H1 (cell line): ENCODE measurements around the gene SLC12A6. TPM values are rescaled to one million over a fixed set of nuclear protein-coding genes. Genes with fewer than 3 reads are reported as not detected.

Source experiments
- CTCF ChIA-PET: fragments of 300-600 bp; sonication (Branson Sonifier 250); formaldehyde crosslinking; loops from one replicate; lab custom pipeline; 2021; ENCODE audit not compliant: partially characterized antibody; lab: Charles Lee
- POLR2A ChIA-PET: fragments of 300-600 bp; sonication (Branson Sonifier 250); formaldehyde crosslinking; loops from one replicate; lab custom pipeline; 2021; ENCODE audit warnings: inconsistent platforms; ENCODE audit not compliant: partially characterized antibody; lab: Charles Lee
- DNase-seq, 2 experiments: peaks; one replicate each; pipeline versions ENCODE4 v3.0.0 to v3.0.0-alpha.2; 2010 to 2022; ENCODE audit warnings: low spot score in 2 of 2, low read depth in 1 of 2, mixed read lengths in 1 of 2
- FAIRE-seq: peaks from 2 replicates; lab custom pipeline; 2011; peaks lifted over from hg19 to GRCh38; lab: Jason Lieb, UNC
- H2AFZ ChIP-seq: 2 replicates; pipeline ENCODE4 v1.8.1; 2012; ENCODE audit warnings: low read length, inconsistent platforms
- H2AK5ac ChIP-seq: 2 replicates; pipeline ENCODE4 v1.6.1; 2013; ENCODE audit warnings: low read depth, low read length
- H2BK120ac ChIP-seq: replicated peaks from 2 replicates; pipeline ENCODE3; 2013; ENCODE audit warnings: low read depth, low read length, inconsistent platforms
- H2BK12ac ChIP-seq: 2 replicates; pipeline ENCODE4 v1.6.1; 2013; ENCODE audit warnings: low read depth, low read length
- H2BK15ac ChIP-seq: 2 replicates; pipeline ENCODE4 v1.6.1; 2013; ENCODE audit warnings: low read length
- H2BK20ac ChIP-seq: 2 replicates; pipeline ENCODE4 v1.6.1; 2013; ENCODE audit warnings: low read length
- H2BK5ac ChIP-seq: 2 replicates; pipeline ENCODE4 v1.6.1; 2013; ENCODE audit warnings: low read depth, low read length
- H3K14ac ChIP-seq: 2 replicates; pipeline ENCODE4 v1.6.1; 2013; ENCODE audit warnings: inconsistent platforms; ENCODE audit not compliant: insufficient read length
- H3K18ac ChIP-seq: 2 replicates; pipeline ENCODE4 v1.6.1; 2013; ENCODE audit warnings: low read length; ENCODE audit errors: extremely low read depth
- H3K23ac ChIP-seq: 2 replicates; pipeline ENCODE4 v1.6.1; 2013; ENCODE audit warnings: inconsistent platforms; ENCODE audit not compliant: insufficient read length
- H3K23me2 ChIP-seq: 2 replicates; pipeline ENCODE4 v1.6.1; 2013; ENCODE audit warnings: low read depth, low read length
- H3K27ac ChIP-seq: 2 replicates; pipeline ENCODE4 v1.6.1; 2011; ENCODE audit warnings: low read depth, low read length, inconsistent platforms
- H3K27me3 ChIP-seq, 4 experiments: replicated peaks in 1 of 4; 1 replicate in 1 of 4; 2 replicates in 3 of 4; pipeline versions ENCODE4 v1.6.1 to v1.8.1; 2011 to 2013; ENCODE audit warnings: low read length in 3 of 4, mild to moderate bottlenecking in 3 of 4, inconsistent platforms in 2 of 4, mixed read lengths in 2 of 4, moderate library complexity in 1 of 4; ENCODE audit not compliant: control insufficient read depth in 3 of 4, insufficient read depth in 3 of 4; ENCODE audit errors: extremely low read depth in 1 of 4
- H3K36me3 ChIP-seq, 4 experiments: 2 replicates each; pipeline versions ENCODE4 v1.6.1 to v1.8.1; 2011 to 2013; ENCODE audit warnings: mild to moderate bottlenecking in 4 of 4, low read length in 3 of 4, moderate library complexity in 2 of 4, control low read depth in 1 of 4, inconsistent platforms in 1 of 4; ENCODE audit not compliant: insufficient read depth in 4 of 4, control insufficient read depth in 2 of 4
- H3K4ac ChIP-seq: replicated peaks from 2 replicates; pipeline ENCODE3; 2013; ENCODE audit warnings: low read length, low read depth, mixed read lengths, inconsistent platforms; ENCODE audit not compliant: insufficient read length
- H3K4me1 ChIP-seq, 4 experiments: replicated peaks in 1 of 4; 1 replicate in 1 of 4; 2 replicates in 3 of 4; pipeline versions ENCODE4 v1.6.1 to v1.8.1; 2011 to 2013; ENCODE audit warnings: low read length in 3 of 4, inconsistent platforms in 2 of 4, mixed read lengths in 1 of 4; ENCODE audit not compliant: insufficient read depth in 4 of 4, control insufficient read depth in 3 of 4
- H3K4me2 ChIP-seq, 2 experiments: 2 replicates each; pipeline versions ENCODE4 v1.6.1 to v1.8.1; 2011 to 2013; ENCODE audit warnings: low read depth in 2 of 2, low read length in 2 of 2, control low read depth in 1 of 2, inconsistent platforms in 1 of 2, mild to moderate bottlenecking in 1 of 2; ENCODE audit not compliant: insufficient read depth in 1 of 2
- H3K4me3 ChIP-seq, 4 experiments: fragments of 200-600, 300-600 bp in 1 of 4; sonication (generic), shearing (Covaris generic), sonication (Bioruptor Twin) in 1 of 4; 2 replicates each; pipeline versions ENCODE4 v1.5.1 to v1.8.1; 2011 to 2016; ENCODE audit warnings: low read length in 4 of 4, low read depth in 3 of 4, control low read depth in 2 of 4, inconsistent platforms in 2 of 4, mild to moderate bottlenecking in 2 of 4, mixed read lengths in 1 of 4, moderate library complexity in 1 of 4; ENCODE audit not compliant: insufficient read depth in 2 of 4; ENCODE audit errors: extremely low read depth in 1 of 4
- H3K56ac ChIP-seq: replicated peaks from 2 replicates; pipeline ENCODE3; 2013; ENCODE audit warnings: low read depth, mild to moderate bottlenecking, mixed read lengths, low read length, inconsistent platforms; ENCODE audit not compliant: insufficient read length
- H3K79me1 ChIP-seq: 2 replicates; pipeline ENCODE4 v1.6.1; 2013; ENCODE audit warnings: low read depth, low read length, control low read depth
- H3K79me2 ChIP-seq, 2 experiments: 2 replicates each; pipeline versions ENCODE4 v1.6.1 to v1.8.1; 2012 to 2013; ENCODE audit warnings: low read length in 2 of 2, mild to moderate bottlenecking in 2 of 2, inconsistent platforms in 1 of 2; ENCODE audit not compliant: insufficient read depth in 2 of 2, control insufficient read depth in 1 of 2
- H3K9ac ChIP-seq, 4 experiments: replicated peaks in 1 of 4; 1 replicate in 1 of 4; 2 replicates in 3 of 4; pipeline versions ENCODE4 v1.6.1 to v1.8.1; 2011 to 2013; ENCODE audit warnings: low read depth in 3 of 4, low read length in 3 of 4, control low read depth in 2 of 4, mild to moderate bottlenecking in 2 of 4, moderate library complexity in 2 of 4, inconsistent platforms in 1 of 4; ENCODE audit errors: extremely low read depth in 1 of 4
- H3K9me3 ChIP-seq, 2 experiments: 2 replicates each; pipeline versions ENCODE4 v1.6.1 to v1.8.1; 2012 to 2013; ENCODE audit warnings: mild to moderate bottlenecking in 2 of 2, moderate library complexity in 2 of 2, control low read depth in 1 of 2, inconsistent platforms in 1 of 2, low read depth in 1 of 2, low read length in 1 of 2, mixed read lengths in 1 of 2; ENCODE audit not compliant: insufficient read depth in 2 of 2
- H4K20me1 ChIP-seq, 2 experiments: replicated peaks in 1 of 2; 2 replicates each; pipeline versions ENCODE3 to v1.8.1; 2011 to 2013; ENCODE audit warnings: inconsistent platforms in 2 of 2, low read length in 2 of 2, mild to moderate bottlenecking in 1 of 2; ENCODE audit not compliant: insufficient read depth in 2 of 2, control insufficient read depth in 1 of 2
- H4K5ac ChIP-seq: 2 replicates; pipeline ENCODE4 v1.6.1; 2013; ENCODE audit warnings: low read length, low read depth, mixed read lengths, inconsistent platforms; ENCODE audit not compliant: insufficient read length
- H4K8ac ChIP-seq: 2 replicates; pipeline ENCODE4 v1.8.0; 2013; ENCODE audit warnings: mild to moderate bottlenecking, moderate library complexity, low read length, inconsistent platforms; ENCODE audit not compliant: insufficient read depth; ENCODE audit errors: extremely low read depth
- H4K91ac ChIP-seq: replicated peaks from 2 replicates; pipeline ENCODE3; 2013; ENCODE audit warnings: low read length, mixed read lengths, inconsistent platforms; ENCODE audit not compliant: insufficient read length
- ASH2L ChIP-seq: fragments of 200-600, 300-600 bp; sonication (generic); IDR thresholded peaks from one replicate; pipeline ENCODE4 v1.7.1; 2017; ENCODE audit warnings: low read length
- CBX5 ChIP-seq: fragments of 300-800, 300-1000 bp; sonication (generic); IDR thresholded peaks from 2 replicates; pipeline ENCODE4 v1.7.1; 2016; ENCODE audit warnings: antibody characterized with exemption, low read length, low read depth
- CEBPB ChIP-seq: IDR thresholded peaks from 2 replicates; pipeline ENCODE4 v1.6.1; 2012; ENCODE audit warnings: low read depth, low read length
- CTCF ChIP-seq, 3 experiments: IDR thresholded peaks; 1 replicate in 2 of 3; 2 replicates in 1 of 3; pipeline versions ENCODE4 v1.5.1 to v1.6.1; 2011; ENCODE audit warnings: low read length in 3 of 3, mild to moderate bottlenecking in 3 of 3, inconsistent platforms in 2 of 3, low read depth in 1 of 3, moderate library complexity in 1 of 3; ENCODE audit not compliant: insufficient read depth in 1 of 3; ENCODE audit errors: control extremely low read depth in 1 of 3
- EGR1 ChIP-seq: IDR thresholded peaks from 2 replicates; pipeline ENCODE4 v1.6.1; 2011; ENCODE audit warnings: low read depth, low read length, borderline replicate concordance
- POU5F1 ChIP-seq: IDR thresholded peaks from 2 replicates; pipeline ENCODE4 v1.6.1; 2011; ENCODE audit warnings: low read depth, mild to moderate bottlenecking, low read length, moderate library complexity
- RXRA ChIP-seq: IDR thresholded peaks from 2 replicates; pipeline ENCODE4 v1.6.1; 2011; ENCODE audit warnings: low read depth, mild to moderate bottlenecking, low read length, moderate library complexity; ENCODE audit not compliant: insufficient read depth
- SP2 ChIP-seq: IDR thresholded peaks from 2 replicates; pipeline ENCODE4 v1.6.1; 2012; ENCODE audit warnings: mild to moderate bottlenecking, low read length, inconsistent platforms
- TCF12 ChIP-seq: IDR thresholded peaks from 2 replicates; pipeline ENCODE4 v1.6.1; 2011; ENCODE audit warnings: low read depth, mild to moderate bottlenecking, low read length
- WGBS, 2 experiments: shearing (Covaris generic) in 1 of 2; methylation state at CpG; one replicate each; pipeline versions ENCODE4 v1.1.6 to v1.1.7; 2013 to 2015; ENCODE audit warnings: low lambda C conversion rate in 2 of 2, mixed read lengths in 2 of 2, inconsistent platforms in 1 of 2, low coverage in 1 of 2, missing lambda C conversion rate in 1 of 2; ENCODE audit not compliant: insufficient replicate concordance in 2 of 2, insufficient coverage in 1 of 2, insufficient read length in 1 of 2; ENCODE audit errors: extremely low coverage in 1 of 2, missing lambda C conversion rate in 1 of 2; 5-methylcytosine and 5-hydroxymethylcytosine counted together
- polyA plus RNA-seq, 7 experiments: library from polyadenylated mRNA; depleted of rRNA in 3 of 7; stranded (reverse) in 5 of 7; unstranded in 2 of 7; fragments of >200 nt in 5 of 7; fragments of 200-250 nt in 2 of 7; gene quantifications; 1 replicate in 5 of 7; 2 replicates in 1 of 7; 4 replicates in 1 of 7; pipeline versions ENCODE4 v1.2.1 to v1.2.3, GENCODE V29; 2011 to 2013; ENCODE audit warnings: missing spikeins in 2 of 7, mixed read lengths in 2 of 7
- total RNA-seq: library from RNA; stranded (reverse); fragmentation: NEBNext Ultra II Directional; extraction: Animal tissue kit (Norgen Biotek cat#: 25700); gene quantifications from 2 replicates; pipeline ENCODE4 v1.2.1, GENCODE V29; 2021
- TF ChIP-seq, protein P1 (sequence below): IDR thresholded peaks from 2 replicates; pipeline ENCODE4 v1.6.1; 2011; ENCODE audit warnings: low read length, improper control_type of control experiment

SLC12A6 gene
- total and polyA plus RNA-seq, 2 of the 8 experiments (the other 6 are each of a cell fraction or from before 2014, with no cell fraction given) = 9.2 to 11.1 TPM

GRCh38 chr15:34213690-34214089, 123.9 kb downstream of the SLC12A6 start:
- H3K9ac ChIP-seq = no peak overlapping the region
- no peaks in the 10 kb centered on the region for H3K9me3 ChIP-seq
- H3K14ac ChIP-seq = no peak overlapping the region
- H3K79me2 ChIP-seq = peaks cover 0 to 7% of the 10 kb centered on the region in 2 experiments; a peak in 2 of 4 replicates
- no peak overlapping the region for H2AFZ ChIP-seq
- H2BK120ac ChIP-seq = no peak overlapping the region
- H3K27ac ChIP-seq = no peak overlapping the region
- H2BK20ac ChIP-seq = no peak overlapping the region
- no peak overlapping the region for H3K4ac ChIP-seq
- no peak overlapping the region for H4K5ac ChIP-seq
- no peaks in the 10 kb centered on the region for H3K36me3 ChIP-seq
- DNase-seq = no peak
- ChIA-PET POLR2A (interaction anchor here (0.6 to 1.0 kb wide), 2 partner anchors 21 to 104 kb away, joined by 4 read pairs; no protein-coding TSS in a partner anchor), CTCF (interaction anchor here (0.6 to 6.8 kb wide), 7 partner anchors 11 to 505 kb away, joined by 3 to 74 read pairs (median 4); no protein-coding TSS in a partner anchor)
- peak overlapping the region; percentile 34; the same call in 1 of the 2 replicates for H3K18ac ChIP-seq
- H3K56ac ChIP-seq = no peak overlapping the region
- whole genome bisulfite sequencing, 2 experiments = 42% methylated on average over 4 of the region's 4 CpGs; no CpG with 5 or more reads in 1 of the 2 experiments
- H3K79me1 ChIP-seq = no peaks in the 10 kb centered on the region
- no peak overlapping the region; the same call in 1 of the 2 replicates for H2BK5ac ChIP-seq
- H3K4me3 ChIP-seq = peak overlapping the region in 2 of 4 experiments; percentile 18 to 43; a peak in 3 of 8 replicates
- no peaks in the 10 kb centered on the region for H4K20me1 ChIP-seq
- FAIRE-seq = peak; percentile 7
- no peak overlapping the region for H2BK12ac ChIP-seq
- H4K91ac ChIP-seq = no peak overlapping the region
- H3K23ac ChIP-seq = no peak overlapping the region
- no peak overlapping the region for H4K8ac ChIP-seq
- no peak overlapping the region for H2AK5ac ChIP-seq
- no peak overlapping the region for H2BK15ac ChIP-seq
- no peaks in the 10 kb centered on the region for H3K27me3 ChIP-seq
- peaks cover 5 to 19% (median 14%) of the 10 kb centered on the region in 4 experiments; a peak in 5 of 7 replicates for H3K4me1 ChIP-seq
- peak overlapping the region; percentile 66 to 70; a peak in 3 of 4 replicates for H3K4me2 ChIP-seq
- H3K23me2 ChIP-seq = peaks cover 2% of the 10 kb centered on the region; the same call in 1 of the 2 replicates
- TF ChIP-seq POU5F1 (no peak), RXRA (no peak), CEBPB (no peak), CTCF (IDR thresholded peaks at IDR 0.05; ENCODE audit: control extremely low read depth in 1 of 3, insufficient read depth in 1 of 3, low read depth in 1 of 3, low read length in 3 of 3) (no peak), SP2 (no peak), CBX5 (no peak), TCF12 (no peak), EGR1 (no peak), ASH2L (no peak)
- TF ChIP-seq, protein P1, sequence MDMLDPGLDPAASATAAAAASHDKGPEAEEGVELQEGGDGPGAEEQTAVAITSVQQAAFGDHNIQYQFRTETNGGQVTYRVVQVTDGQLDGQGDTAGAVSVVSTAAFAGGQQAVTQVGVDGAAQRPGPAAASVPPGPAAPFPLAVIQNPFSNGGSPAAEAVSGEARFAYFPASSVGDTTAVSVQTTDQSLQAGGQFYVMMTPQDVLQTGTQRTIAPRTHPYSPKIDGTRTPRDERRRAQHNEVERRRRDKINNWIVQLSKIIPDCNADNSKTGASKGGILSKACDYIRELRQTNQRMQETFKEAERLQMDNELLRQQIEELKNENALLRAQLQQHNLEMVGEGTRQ = no peak
